H1 (cell line): ENCODE measurements around the gene FAM83F. TPM values are rescaled to one million over a fixed set of nuclear protein-coding genes. Genes with fewer than 3 reads are reported as not detected.
A peak's percentile ranks its signal among the peaks of the same experiment; 100 is the strongest.

Experiments
- CTCF ChIA-PET: fragments of 300-600 bp; sonication (Branson Sonifier 250); formaldehyde crosslinking; loops from one replicate; lab custom pipeline; 2021; ENCODE audit not compliant: partially characterized antibody; lab: Charles Lee
- POLR2A ChIA-PET: fragments of 300-600 bp; sonication (Branson Sonifier 250); formaldehyde crosslinking; loops from one replicate; lab custom pipeline; 2021; ENCODE audit warnings: inconsistent platforms; ENCODE audit not compliant: partially characterized antibody; lab: Charles Lee
- DNase-seq, 2 experiments: peaks; one replicate each; pipeline versions ENCODE4 v3.0.0 to v3.0.0-alpha.2; 2010 to 2022; ENCODE audit warnings: low spot score in 2 of 2, low read depth in 1 of 2, mixed read lengths in 1 of 2
- FAIRE-seq: peaks from 2 replicates; lab custom pipeline; 2011; peaks lifted over from hg19 to GRCh38; lab: Jason Lieb, UNC
- H2AFZ ChIP-seq: 2 replicates; pipeline ENCODE4 v1.8.1; 2012; ENCODE audit warnings: low read length, inconsistent platforms
- H2AK5ac ChIP-seq: 2 replicates; pipeline ENCODE4 v1.6.1; 2013; ENCODE audit warnings: low read depth, low read length
- H2BK120ac ChIP-seq: replicated peaks from 2 replicates; pipeline ENCODE3; 2013; ENCODE audit warnings: low read depth, low read length, inconsistent platforms
- H2BK12ac ChIP-seq: 2 replicates; pipeline ENCODE4 v1.6.1; 2013; ENCODE audit warnings: low read depth, low read length
- H2BK15ac ChIP-seq: 2 replicates; pipeline ENCODE4 v1.6.1; 2013; ENCODE audit warnings: low read length
- H2BK20ac ChIP-seq: 2 replicates; pipeline ENCODE4 v1.6.1; 2013; ENCODE audit warnings: low read length
- H2BK5ac ChIP-seq: 2 replicates; pipeline ENCODE4 v1.6.1; 2013; ENCODE audit warnings: low read depth, low read length
- H3K14ac ChIP-seq: 2 replicates; pipeline ENCODE4 v1.6.1; 2013; ENCODE audit warnings: inconsistent platforms; ENCODE audit not compliant: insufficient read length
- H3K18ac ChIP-seq: 2 replicates; pipeline ENCODE4 v1.6.1; 2013; ENCODE audit warnings: low read length; ENCODE audit errors: extremely low read depth
- H3K23ac ChIP-seq: 2 replicates; pipeline ENCODE4 v1.6.1; 2013; ENCODE audit warnings: inconsistent platforms; ENCODE audit not compliant: insufficient read length
- H3K23me2 ChIP-seq: 2 replicates; pipeline ENCODE4 v1.6.1; 2013; ENCODE audit warnings: low read depth, low read length
- H3K27ac ChIP-seq: 2 replicates; pipeline ENCODE4 v1.6.1; 2011; ENCODE audit warnings: low read depth, low read length, inconsistent platforms
- H3K27me3 ChIP-seq, 4 experiments: replicated peaks in 1 of 4; 1 replicate in 1 of 4; 2 replicates in 3 of 4; pipeline versions ENCODE4 v1.6.1 to v1.8.1; 2011 to 2013; ENCODE audit warnings: low read length in 3 of 4, mild to moderate bottlenecking in 3 of 4, inconsistent platforms in 2 of 4, mixed read lengths in 2 of 4, moderate library complexity in 1 of 4; ENCODE audit not compliant: control insufficient read depth in 3 of 4, insufficient read depth in 3 of 4; ENCODE audit errors: extremely low read depth in 1 of 4
- H3K36me3 ChIP-seq, 4 experiments: 2 replicates each; pipeline versions ENCODE4 v1.6.1 to v1.8.1; 2011 to 2013; ENCODE audit warnings: mild to moderate bottlenecking in 4 of 4, low read length in 3 of 4, moderate library complexity in 2 of 4, control low read depth in 1 of 4, inconsistent platforms in 1 of 4; ENCODE audit not compliant: insufficient read depth in 4 of 4, control insufficient read depth in 2 of 4
- H3K4ac ChIP-seq: replicated peaks from 2 replicates; pipeline ENCODE3; 2013; ENCODE audit warnings: low read length, low read depth, mixed read lengths, inconsistent platforms; ENCODE audit not compliant: insufficient read length
- H3K4me1 ChIP-seq, 4 experiments: replicated peaks in 1 of 4; 1 replicate in 1 of 4; 2 replicates in 3 of 4; pipeline versions ENCODE4 v1.6.1 to v1.8.1; 2011 to 2013; ENCODE audit warnings: low read length in 3 of 4, inconsistent platforms in 2 of 4, mixed read lengths in 1 of 4; ENCODE audit not compliant: insufficient read depth in 4 of 4, control insufficient read depth in 3 of 4
- H3K4me2 ChIP-seq, 2 experiments: 2 replicates each; pipeline versions ENCODE4 v1.6.1 to v1.8.1; 2011 to 2013; ENCODE audit warnings: low read depth in 2 of 2, low read length in 2 of 2, control low read depth in 1 of 2, inconsistent platforms in 1 of 2, mild to moderate bottlenecking in 1 of 2; ENCODE audit not compliant: insufficient read depth in 1 of 2
- H3K4me3 ChIP-seq, 4 experiments: fragments of 200-600, 300-600 bp in 1 of 4; sonication (generic), shearing (Covaris generic), sonication (Bioruptor Twin) in 1 of 4; 2 replicates each; pipeline versions ENCODE4 v1.5.1 to v1.8.1; 2011 to 2016; ENCODE audit warnings: low read length in 4 of 4, low read depth in 3 of 4, control low read depth in 2 of 4, inconsistent platforms in 2 of 4, mild to moderate bottlenecking in 2 of 4, mixed read lengths in 1 of 4, moderate library complexity in 1 of 4; ENCODE audit not compliant: insufficient read depth in 2 of 4; ENCODE audit errors: extremely low read depth in 1 of 4
- H3K56ac ChIP-seq: replicated peaks from 2 replicates; pipeline ENCODE3; 2013; ENCODE audit warnings: low read depth, mild to moderate bottlenecking, mixed read lengths, low read length, inconsistent platforms; ENCODE audit not compliant: insufficient read length
- H3K79me1 ChIP-seq: 2 replicates; pipeline ENCODE4 v1.6.1; 2013; ENCODE audit warnings: low read depth, low read length, control low read depth
- H3K79me2 ChIP-seq, 2 experiments: 2 replicates each; pipeline versions ENCODE4 v1.6.1 to v1.8.1; 2012 to 2013; ENCODE audit warnings: low read length in 2 of 2, mild to moderate bottlenecking in 2 of 2, inconsistent platforms in 1 of 2; ENCODE audit not compliant: insufficient read depth in 2 of 2, control insufficient read depth in 1 of 2
- H3K9ac ChIP-seq, 4 experiments: replicated peaks in 1 of 4; 1 replicate in 1 of 4; 2 replicates in 3 of 4; pipeline versions ENCODE4 v1.6.1 to v1.8.1; 2011 to 2013; ENCODE audit warnings: low read depth in 3 of 4, low read length in 3 of 4, control low read depth in 2 of 4, mild to moderate bottlenecking in 2 of 4, moderate library complexity in 2 of 4, inconsistent platforms in 1 of 4; ENCODE audit errors: extremely low read depth in 1 of 4
- H3K9me3 ChIP-seq, 2 experiments: 2 replicates each; pipeline versions ENCODE4 v1.6.1 to v1.8.1; 2012 to 2013; ENCODE audit warnings: mild to moderate bottlenecking in 2 of 2, moderate library complexity in 2 of 2, control low read depth in 1 of 2, inconsistent platforms in 1 of 2, low read depth in 1 of 2, low read length in 1 of 2, mixed read lengths in 1 of 2; ENCODE audit not compliant: insufficient read depth in 2 of 2
- H4K20me1 ChIP-seq, 2 experiments: replicated peaks in 1 of 2; 2 replicates each; pipeline versions ENCODE3 to v1.8.1; 2011 to 2013; ENCODE audit warnings: inconsistent platforms in 2 of 2, low read length in 2 of 2, mild to moderate bottlenecking in 1 of 2; ENCODE audit not compliant: insufficient read depth in 2 of 2, control insufficient read depth in 1 of 2
- H4K5ac ChIP-seq: 2 replicates; pipeline ENCODE4 v1.6.1; 2013; ENCODE audit warnings: low read length, low read depth, mixed read lengths, inconsistent platforms; ENCODE audit not compliant: insufficient read length
- H4K8ac ChIP-seq: 2 replicates; pipeline ENCODE4 v1.8.0; 2013; ENCODE audit warnings: mild to moderate bottlenecking, moderate library complexity, low read length, inconsistent platforms; ENCODE audit not compliant: insufficient read depth; ENCODE audit errors: extremely low read depth
- H4K91ac ChIP-seq: replicated peaks from 2 replicates; pipeline ENCODE3; 2013; ENCODE audit warnings: low read length, mixed read lengths, inconsistent platforms; ENCODE audit not compliant: insufficient read length
- BCL11A ChIP-seq, 2 experiments: IDR thresholded peaks; one replicate each; pipeline ENCODE4 v1.6.1; 2011; ENCODE audit warnings: low read depth in 2 of 2, low read length in 2 of 2, mild to moderate bottlenecking in 2 of 2
- BRCA1 ChIP-seq: IDR thresholded peaks from 2 replicates; pipeline ENCODE4 v1.6.1; 2012; ENCODE audit warnings: low read depth, low read length, improper control_type of control experiment
- EP300 ChIP-seq, 2 experiments: IDR thresholded peaks; 1 replicate in 1 of 2; 2 replicates in 1 of 2; pipeline ENCODE4 v1.6.1; 2011 to 2012; ENCODE audit warnings: low read depth in 2 of 2, low read length in 2 of 2, mild to moderate bottlenecking in 2 of 2, borderline replicate concordance in 1 of 2, inconsistent platforms in 1 of 2, moderate library complexity in 1 of 2
- EZH2 ChIP-seq: fragments of 200-600 bp; sonication (generic); IDR thresholded peaks from 2 replicates; pipeline ENCODE4 v1.7.1; 2012; ENCODE audit warnings: low read depth, mild to moderate bottlenecking, moderate library complexity, low read length, inconsistent platforms; ENCODE audit not compliant: severe bottlenecking
- HDAC2 ChIP-seq, 2 experiments: fragments of 300-600 bp in 1 of 2; sonication (generic) in 1 of 2; IDR thresholded peaks; 2 replicates each; pipeline ENCODE4 v1.6.1; 2011 to 2012; ENCODE audit warnings: low read depth in 2 of 2, low read length in 2 of 2, mild to moderate bottlenecking in 2 of 2, moderate library complexity in 2 of 2, borderline replicate concordance in 1 of 2, inconsistent platforms in 1 of 2
- JUND ChIP-seq: IDR thresholded peaks from 2 replicates; pipeline ENCODE4 v1.6.1; 2011; ENCODE audit warnings: mild to moderate bottlenecking, improper control_type of control experiment, low read length
- MAX ChIP-seq: IDR thresholded peaks from 2 replicates; pipeline ENCODE4 v1.6.1; 2012; ENCODE audit warnings: inconsistent platforms
- NANOG ChIP-seq: IDR thresholded peaks from 2 replicates; pipeline ENCODE4 v1.6.1; 2011; ENCODE audit warnings: low read length, low read depth, mild to moderate bottlenecking, inconsistent platforms; ENCODE audit not compliant: insufficient read depth, poor library complexity, severe bottlenecking
- RBBP5 ChIP-seq: IDR thresholded peaks from 2 replicates; pipeline ENCODE4 v1.7.1; 2012; ENCODE audit warnings: low read depth, mild to moderate bottlenecking, inconsistent platforms, low read length, moderate library complexity, borderline replicate concordance
- RNF2 ChIP-seq: fragments of 200-900, 300-1000 bp; sonication (generic); IDR thresholded peaks from 2 replicates; pipeline ENCODE4 v1.7.1; 2016; ENCODE audit warnings: borderline replicate concordance, low read depth, mild to moderate bottlenecking, antibody characterized with exemption, low read length; ENCODE audit not compliant: poor library complexity, severe bottlenecking; ENCODE audit errors: missing control alignments
- WGBS, 2 experiments: shearing (Covaris generic) in 1 of 2; methylation state at CpG; one replicate each; pipeline versions ENCODE4 v1.1.6 to v1.1.7; 2013 to 2015; ENCODE audit warnings: low lambda C conversion rate in 2 of 2, mixed read lengths in 2 of 2, inconsistent platforms in 1 of 2, low coverage in 1 of 2, missing lambda C conversion rate in 1 of 2; ENCODE audit not compliant: insufficient replicate concordance in 2 of 2, insufficient coverage in 1 of 2, insufficient read length in 1 of 2; ENCODE audit errors: extremely low coverage in 1 of 2, missing lambda C conversion rate in 1 of 2; 5-methylcytosine and 5-hydroxymethylcytosine counted together
- polyA plus RNA-seq, 7 experiments: library from polyadenylated mRNA; depleted of rRNA in 3 of 7; stranded (reverse) in 5 of 7; unstranded in 2 of 7; fragments of >200 nt in 5 of 7; fragments of 200-250 nt in 2 of 7; gene quantifications; 1 replicate in 5 of 7; 2 replicates in 1 of 7; 4 replicates in 1 of 7; pipeline versions ENCODE4 v1.2.1 to v1.2.3, GENCODE V29; 2011 to 2013; ENCODE audit warnings: missing spikeins in 2 of 7, mixed read lengths in 2 of 7
- total RNA-seq: library from RNA; stranded (reverse); fragmentation: NEBNext Ultra II Directional; extraction: Animal tissue kit (Norgen Biotek cat#: 25700); gene quantifications from 2 replicates; pipeline ENCODE4 v1.2.1, GENCODE V29; 2021

FAM83F gene
- total and polyA plus RNA-seq, 2 of the 8 experiments (the other 6 are each of a cell fraction or from before 2014, with no cell fraction given) = 8.6 to 18.9 TPM

GRCh38 chr22:39946503-39947219 is 48.1 kb upstream of the FAM83F start:
- 0 out of 2 replicates have a peak overlapping the region, but pooled peaks have one; percentile 3 for H2BK5ac ChIP-seq
- no peak overlapping the region for H3K9ac ChIP-seq
- H3K14ac ChIP-seq = no peak overlapping the region
- ChIA-PET POLR2A (interaction anchor here (0.6 to 0.7 kb wide), 2 partner anchors 20 to 31 kb away, joined by 3 read pairs; no protein-coding TSS in a partner anchor), CTCF (interaction anchor here (0.6 to 7.0 kb wide), 7 partner anchors 9 to 710 kb away, joined by 3 to 66 read pairs (median 5); partner anchors contain the start of gene TMA7B)
- H3K27ac ChIP-seq = no peak overlapping the region
- 84% methylated on average over 8 of the region's 8 CpGs; no CpG with 5 or more reads in 1 of the 2 experiments for WGBS, 2 experiments
- H3K4me1 ChIP-seq = peaks cover 8 to 22% (median 11%) of the 10 kb centered on the region in 4 experiments; a peak in 5 of 7 replicates
- H3K79me1 ChIP-seq = no peaks in the 10 kb centered on the region
- no peak for FAIRE-seq
- H4K5ac ChIP-seq = no peak overlapping the region
- no peak overlapping the region; the same call in 1 of the 2 replicates for H2BK12ac ChIP-seq
- H2AFZ ChIP-seq = peak overlapping the region; percentile 21; the same call in 1 of the 2 replicates
- H3K18ac ChIP-seq = no peak overlapping the region
- H3K23me2 ChIP-seq = no peaks in the 10 kb centered on the region
- no peak overlapping the region for H3K4ac ChIP-seq
- H2BK120ac ChIP-seq = no peak overlapping the region
- no peak overlapping the region for H3K23ac ChIP-seq
- H4K8ac ChIP-seq = no peak overlapping the region
- no peak overlapping the region for H2AK5ac ChIP-seq
- no peaks in the 10 kb centered on the region for H3K79me2 ChIP-seq
- H4K91ac ChIP-seq = no peak overlapping the region
- H3K36me3 ChIP-seq = no peaks in the 10 kb centered on the region
- H3K4me3 ChIP-seq = no peak overlapping the region
- no peaks in the 10 kb centered on the region for H3K9me3 ChIP-seq
- no peak overlapping the region for H3K56ac ChIP-seq
- no peaks in the 10 kb centered on the region for H4K20me1 ChIP-seq
- H3K27me3 ChIP-seq = no peaks in the 10 kb centered on the region; a peak in 1 of 7 replicates
- no peak for DNase-seq
- no peak overlapping the region; a peak in 1 of 4 replicates for H3K4me2 ChIP-seq
- peak overlapping the region; percentile 40; the same call in 1 of the 2 replicates for H2BK15ac ChIP-seq
- H2BK20ac ChIP-seq = peak overlapping the region; percentile 16; the same call in 1 of the 2 replicates
- TF ChIP-seq HDAC2 (IDR thresholded peaks at IDR 0.05; ENCODE audit: borderline replicate concordance in 1 of 2, low read depth in 2 of 2, low read length in 2 of 2) = no peak
- no peak for TF ChIP-seq JUND
- TF ChIP-seq RBBP5 = no peak
- TF ChIP-seq MAX = no peak
- TF ChIP-seq BRCA1 = no peak
- TF ChIP-seq RNF2 = no peak
- no peak for TF ChIP-seq EP300 (IDR thresholded peaks at IDR 0.05; ENCODE audit: borderline replicate concordance in 1 of 2, low read depth in 2 of 2, low read length in 2 of 2)
- TF ChIP-seq EZH2 = no peak
- TF ChIP-seq BCL11A (IDR thresholded peaks at IDR 0.05; ENCODE audit: low read depth in 2 of 2, low read length in 2 of 2) = no peak
- no peak for TF ChIP-seq NANOG
